Measurements from ENCODE around the gene PRPF18. TPM values are rescaled to one million over a fixed set of nuclear protein-coding genes. Genes with fewer than 3 reads are reported as not detected.

Gene PRPF18
- polyA plus RNA-seq, 2 of the 4 experiments (the other 2 are of a cell fraction): 22.3 to 39.6 TPM

DNA sequence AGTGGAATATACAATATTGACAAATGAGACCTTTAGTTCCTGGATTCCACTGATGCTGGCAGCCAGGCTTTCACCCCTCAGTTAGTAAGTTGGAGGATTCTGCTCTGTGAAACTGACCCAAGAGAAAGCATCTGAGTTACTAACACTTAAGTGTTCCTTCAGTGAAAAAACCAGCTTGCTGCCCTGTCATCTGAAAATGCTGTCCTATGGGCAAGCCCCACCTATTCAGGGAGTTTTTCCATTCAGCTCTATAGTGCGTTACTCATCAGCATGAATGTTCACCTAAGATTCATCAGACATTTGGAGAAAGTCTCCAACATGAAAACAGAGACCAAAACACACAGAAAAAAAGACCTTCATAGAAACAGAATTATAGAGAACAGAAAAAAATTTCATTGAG, 37.9 kb downstream of the PRPF18 start:
- Histone ChIP-seq H3K9me3 (no peaks in the 10 kb centered on the region), H3K27ac (no peak overlapping the region), H3K4me3 (no peak overlapping the region), H3K4me2 (no peak overlapping the region), H3K4me1 (no peaks in the 10 kb centered on the region)
- TF ChIP-seq, protein P1, sequence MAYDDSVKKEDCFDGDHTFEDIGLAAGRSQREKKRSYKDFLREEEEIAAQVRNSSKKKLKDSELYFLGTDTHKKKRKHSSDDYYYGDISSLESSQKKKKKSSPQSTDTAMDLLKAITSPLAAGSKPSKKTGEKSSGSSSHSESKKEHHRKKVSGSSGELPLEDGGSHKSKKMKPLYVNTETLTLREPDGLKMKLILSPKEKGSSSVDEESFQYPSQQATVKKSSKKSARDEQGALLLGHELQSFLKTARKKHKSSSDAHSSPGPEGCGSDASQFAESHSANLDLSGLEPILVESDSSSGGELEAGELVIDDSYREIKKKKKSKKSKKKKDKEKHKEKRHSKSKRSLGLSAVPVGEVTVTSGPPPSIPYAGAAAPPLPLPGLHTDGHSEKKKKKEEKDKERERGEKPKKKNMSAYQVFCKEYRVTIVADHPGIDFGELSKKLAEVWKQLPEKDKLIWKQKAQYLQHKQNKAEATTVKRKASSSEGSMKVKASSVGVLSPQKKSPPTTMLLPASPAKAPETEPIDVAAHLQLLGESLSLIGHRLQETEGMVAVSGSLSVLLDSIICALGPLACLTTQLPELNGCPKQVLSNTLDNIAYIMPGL (CRISPR knock-in tag; IDR thresholded peaks at IDR 0.05; ENCODE audit: borderline replicate concordance): no peak
- no peak for TF ChIP-seq RARB (CRISPR knock-in tag; IDR thresholded peaks at IDR 0.05)
- no peak for TF ChIP-seq HEYL (CRISPR knock-in tag; IDR thresholded peaks at IDR 0.05)
- TF ChIP-seq MAFK (IDR thresholded peaks at IDR 0.05; ENCODE audit: partially characterized antibody): no peak
- FAIRE-seq (no peak), DNase-seq (ENCODE audit: low read depth in 1 of 2, low spot score in 1 of 2) (no peak), ATAC-seq (no peak)
- ChIA-PET CTCF (interaction anchor here (1.0 to 1.1 kb wide), 2 partner anchors 10 to 252 kb away, joined by 4 to 6 read pairs; no protein-coding TSS in a partner anchor), POLR2A (no interaction called here)
- WGBS (ENCODE audit: missing lambda C conversion rate): 96% methylated on average over 1 of the region's 1 CpG

DNA sequence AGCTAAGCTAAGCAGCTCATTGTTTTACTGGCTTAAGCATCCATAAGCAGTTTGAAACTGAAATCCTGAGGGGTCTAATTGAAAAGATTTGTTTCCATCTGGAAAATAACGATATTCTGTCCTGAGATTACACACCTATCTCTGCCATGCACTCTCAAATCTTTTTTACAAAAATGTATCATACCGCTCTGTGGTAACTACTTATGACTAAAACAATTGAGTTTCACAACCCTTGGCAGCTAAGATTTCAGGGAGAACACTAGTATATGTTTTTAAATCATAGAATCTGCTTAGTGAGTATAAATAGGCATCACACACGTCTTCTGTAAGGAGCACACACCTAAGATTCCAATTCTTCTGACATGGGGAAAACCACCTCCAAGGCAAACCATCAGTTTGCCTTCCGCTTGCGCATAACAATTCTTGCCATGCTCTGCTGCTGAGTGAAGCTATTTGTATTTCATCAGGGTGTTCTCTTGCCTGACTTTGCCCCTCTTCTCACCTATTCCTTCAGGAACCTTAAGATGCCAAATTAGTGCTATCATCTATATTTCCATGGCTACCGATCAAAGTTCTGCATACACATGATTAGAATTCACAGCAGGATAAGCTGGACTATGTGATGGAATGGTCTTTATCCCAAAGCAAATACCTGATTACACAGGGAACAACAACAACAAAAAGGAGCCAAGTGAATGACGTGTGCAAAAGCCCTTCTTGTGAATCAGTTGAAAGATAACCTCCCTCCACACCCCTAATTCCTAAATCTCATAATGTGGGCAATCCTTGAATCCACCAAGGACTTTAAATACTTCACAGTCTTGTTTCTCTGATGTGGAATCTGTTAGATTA, 40.9 kb downstream of the PRPF18 start:
- POLR2A ChIA-PET: no interaction called here
- no peak overlapping the region for H3K4me2 ChIP-seq
- no peak for ATAC-seq
- H3K4me3 ChIP-seq: no peak overlapping the region
- CTCF ChIA-PET: interaction anchor here (1.1 kb wide), 1 partner anchor 11 kb away, joined by 5 read pairs; no protein-coding TSS in a partner anchor
- DNase-seq (ENCODE audit: low read depth in 1 of 2, low spot score in 1 of 2): no peak
- no peak for FAIRE-seq
- H3K9me3 ChIP-seq: no peaks in the 10 kb centered on the region
- TF ChIP-seq ZNF302 (CRISPR knock-in tag; IDR thresholded peaks at IDR 0.05) (no peak), MAFK (IDR thresholded peaks at IDR 0.05; ENCODE audit: partially characterized antibody) (no peak), TP53 (CRISPR knock-in tag; IDR thresholded peaks at IDR 0.05) (no peak), EP300 (IDR thresholded peaks at IDR 0.05) (no peak), JUN (IDR thresholded peaks at IDR 0.05) (no peak)
- TF ChIP-seq, protein P2, sequence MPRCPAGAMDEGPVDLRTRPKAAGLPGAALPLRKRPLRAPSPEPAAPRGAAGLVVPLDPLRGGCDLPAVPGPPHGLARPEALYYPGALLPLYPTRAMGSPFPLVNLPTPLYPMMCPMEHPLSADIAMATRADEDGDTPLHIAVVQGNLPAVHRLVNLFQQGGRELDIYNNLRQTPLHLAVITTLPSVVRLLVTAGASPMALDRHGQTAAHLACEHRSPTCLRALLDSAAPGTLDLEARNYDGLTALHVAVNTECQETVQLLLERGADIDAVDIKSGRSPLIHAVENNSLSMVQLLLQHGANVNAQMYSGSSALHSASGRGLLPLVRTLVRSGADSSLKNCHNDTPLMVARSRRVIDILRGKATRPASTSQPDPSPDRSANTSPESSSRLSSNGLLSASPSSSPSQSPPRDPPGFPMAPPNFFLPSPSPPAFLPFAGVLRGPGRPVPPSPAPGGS (IDR thresholded peaks at IDR 0.05): no peak
- WGBS (ENCODE audit: missing lambda C conversion rate): 92% methylated on average over 7 of the region's 7 CpGs
- H3K27ac ChIP-seq: no peak overlapping the region
- H3K4me1 ChIP-seq: no peaks in the 10 kb centered on the region

DNA sequence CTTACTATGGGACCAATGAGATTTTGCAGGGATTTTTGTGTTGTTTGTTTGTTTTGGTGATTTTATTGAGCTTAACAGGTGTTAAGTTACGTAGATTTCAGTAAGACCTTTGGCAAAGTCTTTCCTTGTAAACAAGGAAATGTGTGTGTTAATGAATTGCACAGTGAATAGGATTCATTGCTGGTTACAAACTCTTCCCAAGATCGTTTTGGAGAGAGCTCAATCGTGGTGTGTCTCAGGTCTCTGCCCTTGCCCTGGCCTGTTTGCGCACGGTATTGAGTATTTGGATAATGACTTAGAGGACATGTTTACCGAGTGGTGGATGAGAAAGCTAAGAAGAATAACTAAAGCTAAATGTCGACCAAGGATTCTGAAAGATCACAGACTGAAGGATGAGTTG, 41.9 kb downstream of the PRPF18 start:
- TF ChIP-seq MAFK (IDR thresholded peaks at IDR 0.05; ENCODE audit: partially characterized antibody) (no peak), CHD4 (IDR thresholded peaks at IDR 0.05; ENCODE audit: borderline replicate concordance) (no peak), JUNB (IDR thresholded peaks at IDR 0.05) (no peak), CHD2 (IDR thresholded peaks at IDR 0.05; ENCODE audit: low read length, partially characterized antibody) (no peak), KDM5A (IDR thresholded peaks at IDR 0.05) (no peak), EHMT2 (IDR thresholded peaks at IDR 0.05; ENCODE audit: low read depth) (no peak), NR3C1 (IDR thresholded peaks at IDR 0.05) (no peak), GATA3 (IDR thresholded peaks at IDR 0.05; ENCODE audit: borderline replicate concordance) (no peak), ESRRA (IDR thresholded peaks at IDR 0.05; ENCODE audit: borderline replicate concordance, low read length) (no peak), ZFP36 (IDR thresholded peaks at IDR 0.05; ENCODE audit: borderline replicate concordance, partially characterized antibody) (no peak)
- TF ChIP-seq, protein P3, sequence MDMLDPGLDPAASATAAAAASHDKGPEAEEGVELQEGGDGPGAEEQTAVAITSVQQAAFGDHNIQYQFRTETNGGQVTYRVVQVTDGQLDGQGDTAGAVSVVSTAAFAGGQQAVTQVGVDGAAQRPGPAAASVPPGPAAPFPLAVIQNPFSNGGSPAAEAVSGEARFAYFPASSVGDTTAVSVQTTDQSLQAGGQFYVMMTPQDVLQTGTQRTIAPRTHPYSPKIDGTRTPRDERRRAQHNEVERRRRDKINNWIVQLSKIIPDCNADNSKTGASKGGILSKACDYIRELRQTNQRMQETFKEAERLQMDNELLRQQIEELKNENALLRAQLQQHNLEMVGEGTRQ (IDR thresholded peaks at IDR 0.05): no peak
- TF ChIP-seq, protein P2 (IDR thresholded peaks at IDR 0.05): no peak
- FAIRE-seq: no peak

More for the DNA sequence above, 41.9 kb downstream of the PRPF18 start:
- DNase-seq (ENCODE audit: low read depth in 1 of 2, low spot score in 1 of 2): no peak
- 71% methylated on average over 7 of the region's 7 CpGs for WGBS (ENCODE audit: missing lambda C conversion rate)
- H3K27ac ChIP-seq: no peak overlapping the region
- no peak for ATAC-seq
- CTCF ChIA-PET: interaction anchor here (1.1 kb wide), 1 partner anchor 10 kb away, joined by 5 read pairs; no protein-coding TSS in a partner anchor
- POLR2A ChIA-PET: no interaction called here
- H3K4me2 ChIP-seq: no peak overlapping the region
- H3K9me3 ChIP-seq: no peaks in the 10 kb centered on the region
- no peaks in the 10 kb centered on the region for H3K4me1 ChIP-seq
- no peak overlapping the region for H3K4me3 ChIP-seq

Measured in A549 (cell line).